D341Med (cell line): ENCODE results near the gene SLC47A1.
"Not testable (repeated sequence)": the region's sequence is repeated elsewhere in the genome, so short reads cannot be mapped to it uniquely, and the experiment has no call there.

Source experiments
- DNase-seq: peaks from one replicate; pipeline ENCODE4 v3.0.0; 2012; ENCODE audit warnings: low spot score

SLC47A1 gene, protein sequence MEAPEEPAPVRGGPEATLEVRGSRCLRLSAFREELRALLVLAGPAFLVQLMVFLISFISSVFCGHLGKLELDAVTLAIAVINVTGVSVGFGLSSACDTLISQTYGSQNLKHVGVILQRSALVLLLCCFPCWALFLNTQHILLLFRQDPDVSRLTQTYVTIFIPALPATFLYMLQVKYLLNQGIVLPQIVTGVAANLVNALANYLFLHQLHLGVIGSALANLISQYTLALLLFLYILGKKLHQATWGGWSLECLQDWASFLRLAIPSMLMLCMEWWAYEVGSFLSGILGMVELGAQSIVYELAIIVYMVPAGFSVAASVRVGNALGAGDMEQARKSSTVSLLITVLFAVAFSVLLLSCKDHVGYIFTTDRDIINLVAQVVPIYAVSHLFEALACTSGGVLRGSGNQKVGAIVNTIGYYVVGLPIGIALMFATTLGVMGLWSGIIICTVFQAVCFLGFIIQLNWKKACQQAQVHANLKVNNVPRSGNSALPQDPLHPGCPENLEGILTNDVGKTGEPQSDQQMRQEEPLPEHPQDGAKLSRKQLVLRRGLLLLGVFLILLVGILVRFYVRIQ

DNA sequence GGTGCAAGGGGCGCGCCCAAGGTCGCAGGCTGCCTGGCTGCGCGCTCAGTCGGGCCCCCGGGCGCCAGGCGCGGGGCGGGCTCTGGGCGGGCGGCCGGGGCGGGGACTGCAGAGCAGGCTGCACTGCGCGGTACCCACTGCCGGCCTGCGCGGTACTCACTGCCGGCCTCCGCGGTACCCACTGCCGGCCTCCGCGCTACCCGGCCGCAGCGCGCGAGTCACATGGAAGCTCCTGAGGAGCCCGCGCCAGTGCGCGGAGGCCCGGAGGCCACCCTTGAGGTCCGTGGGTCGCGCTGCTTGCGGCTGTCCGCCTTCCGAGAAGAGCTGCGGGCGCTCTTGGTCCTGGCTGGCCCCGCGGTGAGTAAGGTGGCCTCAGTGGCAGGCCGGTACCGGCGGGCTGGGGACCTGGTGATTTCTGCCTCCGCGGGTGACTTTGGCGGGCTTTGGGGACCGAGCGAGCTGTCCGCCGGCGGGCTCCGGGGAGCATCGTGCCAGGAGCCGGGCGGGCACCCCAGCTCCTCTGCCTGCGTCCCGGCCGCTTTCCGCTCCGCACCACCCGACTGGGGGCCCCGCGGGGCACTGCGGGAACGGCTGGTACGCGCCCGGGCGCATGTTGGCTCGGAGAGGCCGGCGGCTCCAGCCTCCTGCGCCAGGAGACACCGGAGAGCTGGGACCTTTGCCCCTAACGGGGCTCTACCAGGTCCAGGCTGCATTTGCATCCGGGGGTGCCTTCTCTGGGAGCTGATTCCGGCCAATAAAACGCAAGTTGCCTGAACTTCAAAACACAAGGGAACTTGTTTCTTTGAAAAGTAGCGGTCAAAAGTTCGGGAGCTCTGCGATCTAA, at the start of gene SLC47A1:
Gene SLC47A1 (plus strand): TSS at position 137 of the 844 bp plus-strand sequence. CDS start 86 bp downstream, at position 223.
- DNase-seq, result peak; percentile 49

DNA sequence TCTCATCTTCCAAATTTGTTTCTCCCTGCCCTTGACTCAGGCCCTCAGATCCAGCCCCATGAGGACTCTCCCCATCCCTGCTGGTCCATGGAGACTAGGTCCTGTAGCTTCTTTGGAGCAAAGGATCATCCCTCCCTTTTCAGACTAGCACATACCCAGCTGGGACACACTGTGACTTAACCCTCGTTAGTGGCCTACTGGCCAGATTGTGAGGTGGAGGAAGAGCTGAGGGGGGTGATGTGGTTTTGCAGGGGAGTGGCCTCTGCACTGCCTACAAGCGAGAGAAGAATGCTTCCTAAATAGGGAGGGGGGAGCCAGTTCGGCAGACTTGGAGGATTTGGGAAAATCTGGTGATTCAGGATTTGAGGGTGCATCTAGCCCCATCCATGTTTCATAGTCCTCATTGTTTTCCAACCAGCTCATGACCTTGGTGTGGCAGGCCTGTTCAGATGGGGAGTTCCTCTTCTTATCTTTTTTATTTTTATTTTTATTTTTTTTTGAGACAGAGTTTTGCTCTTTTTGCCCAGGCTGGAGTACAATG, 47.8 kb upstream of the SLC47A1 start:
- DNase-seq, result no peak

DNA sequence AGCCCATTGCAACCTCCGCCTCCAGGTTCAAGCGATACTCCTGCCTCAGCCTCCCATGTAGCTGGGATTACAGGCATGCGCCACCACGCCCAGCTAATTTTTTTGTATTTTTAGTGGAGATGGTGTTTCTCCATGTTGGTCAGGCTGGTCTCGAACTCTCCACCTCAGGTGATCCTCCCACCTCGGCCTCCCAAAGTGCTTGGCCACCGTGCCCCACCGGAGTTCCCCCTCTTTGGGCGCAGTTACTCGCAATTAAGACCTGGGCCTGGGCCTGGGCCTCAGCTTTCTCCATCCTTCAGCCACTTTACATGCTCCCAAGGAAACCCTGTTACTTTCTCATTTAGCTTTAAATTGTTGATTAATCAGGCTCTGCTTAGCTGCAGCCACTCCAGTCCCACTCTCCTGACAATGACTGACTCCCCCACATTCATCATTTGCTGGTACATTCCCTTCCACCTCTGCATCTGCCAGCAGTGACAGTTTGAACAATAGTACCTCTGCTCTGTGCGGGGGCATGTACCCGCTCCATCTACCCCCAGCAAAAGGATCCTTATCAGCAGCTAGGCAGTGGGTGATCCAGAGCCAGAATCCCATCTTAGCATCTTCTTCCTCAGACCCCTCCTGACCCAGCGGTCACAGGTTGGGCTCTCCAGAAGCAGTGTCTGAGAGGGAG, 47.2 kb upstream of the SLC47A1 start:
- DNase-seq, result no peak

DNA sequence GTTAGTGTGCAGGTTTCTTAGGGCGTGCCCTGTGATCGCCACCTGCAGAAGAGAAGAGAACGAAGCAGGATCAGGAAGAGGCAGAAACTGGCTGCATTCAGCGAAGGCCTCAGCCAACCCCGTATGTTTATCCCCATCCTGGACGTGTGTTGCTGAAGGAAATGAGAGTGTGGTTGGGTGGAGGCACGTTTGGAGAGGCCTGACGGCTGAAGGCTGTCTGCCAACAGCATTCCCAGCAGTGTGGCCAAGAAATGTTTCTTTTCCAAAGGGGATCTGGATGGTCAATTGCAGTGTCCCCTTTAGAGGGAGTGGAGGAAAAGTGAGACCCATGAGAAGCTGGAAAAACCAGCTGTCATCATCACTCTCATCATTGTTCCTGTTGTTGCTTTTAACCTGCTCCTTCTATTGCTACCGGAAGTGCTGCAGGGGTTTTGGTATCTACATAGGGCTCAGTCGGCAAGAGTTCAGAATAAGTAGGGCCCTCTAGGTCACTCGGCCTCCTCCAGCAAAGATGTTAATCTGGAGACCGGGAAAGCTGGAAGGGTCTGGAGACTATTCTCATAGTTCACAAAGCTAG, 46.5 kb upstream of the SLC47A1 start:
- no peak for DNase-seq

DNA sequence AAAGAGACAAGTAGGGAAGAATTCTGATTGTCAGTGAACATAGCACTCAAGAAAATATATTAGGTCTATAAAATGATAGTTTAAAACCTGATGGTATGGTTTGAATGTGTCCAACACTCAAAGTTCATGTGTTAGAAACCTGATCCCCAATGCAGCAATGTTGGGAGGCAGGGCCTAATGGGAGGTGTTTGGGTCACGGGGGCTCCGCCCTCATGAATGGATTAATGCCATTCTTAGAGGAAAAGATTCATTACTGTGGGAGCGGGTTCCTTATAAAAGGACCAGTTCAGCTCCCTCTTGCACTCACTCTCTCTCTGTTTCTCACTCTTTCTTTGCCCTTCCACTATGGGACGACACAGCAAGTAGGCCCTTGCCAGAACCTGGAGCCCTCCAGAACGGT, 41.5 kb upstream of the SLC47A1 start:
- DNase-seq, result no peak

DNA sequence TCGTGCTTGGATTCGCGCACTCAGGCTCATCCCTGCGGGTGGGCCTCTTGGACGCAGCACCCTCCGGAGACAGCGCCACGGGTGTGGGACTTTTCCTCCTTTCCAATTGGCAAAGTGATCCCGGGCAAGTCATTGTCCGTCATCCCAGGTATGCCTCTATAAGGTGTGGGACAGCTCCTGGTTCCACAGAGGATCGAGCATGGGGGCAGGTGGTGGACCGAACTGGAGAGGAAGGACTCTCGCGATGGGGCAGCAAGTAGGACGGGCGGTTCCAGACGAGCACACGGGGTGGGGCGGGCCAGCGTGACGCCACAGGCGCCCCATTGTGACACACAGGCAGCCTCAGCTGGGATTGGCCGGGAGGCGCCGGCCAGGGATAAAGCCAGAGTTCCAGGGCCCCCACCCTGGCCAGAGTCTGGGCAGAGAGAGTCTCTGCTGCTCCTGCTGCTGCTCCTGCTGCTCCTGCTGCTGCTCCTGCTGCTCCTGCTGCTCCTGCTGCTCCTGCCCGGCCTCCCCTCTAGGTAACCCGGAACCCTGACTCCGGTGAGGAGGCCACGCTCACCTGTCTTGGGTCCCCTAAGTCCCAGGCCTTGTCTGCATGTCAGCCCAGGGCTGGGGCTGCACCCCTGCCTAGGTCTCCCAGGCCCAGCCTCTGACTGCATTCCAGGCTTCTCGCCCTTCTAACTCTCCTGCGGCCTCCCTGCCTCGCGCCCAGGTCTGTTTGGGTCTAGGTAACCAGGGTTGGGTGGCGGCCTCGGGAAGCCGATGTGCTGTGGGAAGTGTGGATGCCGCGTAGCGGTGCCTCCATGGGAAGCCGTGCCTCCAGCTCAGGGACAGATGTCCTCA, 38.5 kb upstream of the SLC47A1 start:
- no peak for DNase-seq

DNA sequence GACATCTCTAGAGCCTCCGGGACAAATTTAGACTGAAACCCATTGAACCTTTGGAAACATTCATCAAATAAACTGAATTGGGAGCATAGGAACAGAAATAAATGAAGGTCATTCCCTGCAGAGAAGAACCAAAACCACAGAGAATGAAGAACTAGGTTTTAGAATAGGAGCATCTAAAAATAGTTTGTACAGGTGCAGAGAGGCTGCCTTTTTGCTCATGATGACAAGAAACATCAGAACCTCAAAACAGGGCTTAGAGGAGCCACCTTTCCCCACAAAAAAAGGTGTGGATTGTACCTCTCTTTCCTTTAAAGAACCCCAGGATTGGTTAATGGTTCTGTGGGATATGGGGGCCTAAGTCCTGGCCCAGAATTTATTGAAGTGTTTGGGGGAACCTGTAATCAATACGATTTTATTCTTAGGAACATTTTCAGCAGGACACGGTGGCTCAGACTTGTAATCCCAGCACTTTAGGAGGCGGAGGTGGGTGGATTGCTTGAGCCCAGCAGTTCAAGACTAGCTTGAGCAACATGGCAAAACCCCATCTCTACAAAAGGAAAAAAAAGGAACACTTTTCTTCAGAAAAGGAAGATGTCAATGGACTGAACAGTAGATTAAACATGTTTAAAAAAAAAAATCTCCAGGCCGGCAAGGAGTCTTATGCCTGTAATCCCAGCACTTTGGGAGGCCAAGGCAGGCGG, 37.7 kb upstream of the SLC47A1 start:
- DNase-seq, result no peak

DNA sequence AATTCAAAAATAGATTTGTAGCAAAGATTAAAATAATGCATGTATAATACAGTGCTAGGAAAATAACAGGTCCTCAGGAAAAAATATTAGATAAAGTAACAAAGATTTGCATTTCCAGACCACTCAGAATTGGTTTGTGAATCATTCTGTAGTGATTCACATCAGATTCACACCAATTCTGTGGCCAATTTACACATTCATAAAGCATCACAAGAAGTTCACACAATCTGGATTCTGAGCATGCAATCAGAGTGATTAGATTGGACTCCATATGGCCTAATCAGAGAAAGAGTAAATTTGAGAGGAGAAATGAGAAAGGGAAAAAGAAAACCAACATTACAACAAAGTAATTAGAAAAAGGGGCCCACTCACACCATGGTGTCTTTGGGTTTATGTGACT, 36.0 kb upstream of the SLC47A1 start:
- no peak for DNase-seq

DNA sequence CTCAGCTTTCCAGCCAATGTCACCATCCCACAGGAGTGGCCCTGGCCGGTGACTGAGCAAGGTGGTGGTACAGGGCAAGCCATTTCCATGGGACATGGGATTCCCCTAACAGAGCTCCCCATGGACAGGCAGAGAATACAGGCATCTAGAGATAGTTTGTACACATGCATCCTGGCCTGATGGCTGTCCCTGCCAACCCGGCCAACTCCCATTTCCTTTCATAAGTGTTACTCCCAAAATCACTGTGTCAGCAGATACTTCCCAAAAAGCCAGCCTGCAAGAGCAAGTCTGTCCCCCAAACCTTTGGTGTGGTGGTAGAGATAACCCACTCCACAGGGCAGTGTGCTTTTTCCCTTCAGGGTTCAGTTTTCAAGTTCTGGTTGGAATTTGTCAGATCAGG, 32.4 kb upstream of the SLC47A1 start:
- DNase-seq, result no peak

DNA sequence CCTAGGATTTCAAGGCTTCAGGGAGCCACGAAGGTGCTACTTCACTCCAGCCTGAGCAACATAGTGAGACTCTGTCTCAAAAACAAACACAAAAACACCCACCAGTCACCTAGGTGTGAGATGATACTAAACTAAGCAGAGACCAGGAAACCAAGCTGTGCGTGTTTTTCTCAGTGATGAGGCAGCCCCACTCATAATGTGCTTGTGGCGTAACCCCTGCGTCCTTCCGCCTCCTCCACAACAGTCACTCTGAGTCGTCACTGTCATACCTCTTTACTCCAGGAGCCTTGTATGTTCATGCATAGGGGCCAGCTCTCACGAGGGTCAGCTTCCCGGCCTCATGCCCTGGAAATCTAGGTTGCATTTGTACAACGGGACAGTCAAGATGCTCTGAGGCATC, 31.1 kb upstream of the SLC47A1 start:
- no peak for DNase-seq

DNA sequence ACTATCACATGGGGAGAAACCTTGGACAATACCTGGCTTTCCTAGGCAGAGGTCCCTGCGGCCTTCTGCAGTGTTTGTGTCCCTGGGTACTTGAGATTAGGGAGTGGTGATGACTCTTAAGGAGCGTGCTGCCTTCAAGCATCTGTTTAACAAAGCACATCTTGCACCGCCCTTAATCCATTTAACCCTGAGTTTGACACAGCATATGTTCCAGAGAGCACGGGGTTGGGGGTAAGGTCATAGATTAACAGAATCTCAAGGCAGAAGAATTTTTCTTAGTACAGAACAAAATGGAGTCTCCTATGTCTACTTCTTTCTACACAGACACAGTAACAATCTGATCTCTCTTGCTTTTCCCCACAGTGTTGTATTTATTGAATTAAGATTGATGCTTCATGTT, 28.1 kb upstream of the SLC47A1 start:
- DNase-seq, result not testable (repeated sequence)

DNA sequence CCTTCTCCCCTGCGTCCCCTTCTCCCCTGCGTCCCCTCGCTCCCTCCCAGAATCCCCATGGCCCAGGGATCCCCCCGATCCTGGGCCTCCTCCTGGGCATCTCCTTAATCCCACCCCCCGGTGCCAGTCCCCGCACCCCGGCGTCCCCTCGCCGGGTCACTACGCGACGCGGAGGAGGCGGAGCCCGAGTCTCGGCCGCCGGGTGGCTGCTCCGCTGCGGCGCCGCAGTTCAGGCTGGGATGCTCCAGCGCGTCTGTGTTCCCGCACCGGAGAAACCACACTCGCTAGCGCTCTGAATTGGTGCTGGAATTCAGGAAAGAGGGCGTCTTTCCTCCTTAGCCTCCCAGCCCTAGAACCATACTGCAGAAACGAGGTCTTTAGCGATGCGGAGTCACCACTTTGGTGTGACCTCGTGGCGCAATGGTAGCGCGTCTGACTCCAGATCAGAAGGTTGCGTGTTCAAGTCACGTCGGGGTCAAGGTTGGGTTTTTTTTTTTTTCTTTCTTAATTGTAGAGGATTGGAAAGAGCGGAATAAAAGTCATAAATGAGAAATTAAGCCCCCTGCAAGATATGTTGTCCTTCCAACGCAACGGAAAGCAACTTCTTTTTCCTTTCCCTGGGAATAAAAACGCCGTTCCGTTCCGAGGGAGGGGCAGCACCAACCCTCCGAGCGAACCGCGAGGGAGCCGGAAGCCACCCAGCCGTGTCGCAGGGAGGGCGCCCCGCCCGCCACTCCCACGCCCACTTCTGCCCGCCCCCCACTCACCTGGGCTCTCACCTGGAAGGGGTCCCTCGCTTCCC, 25.7 kb upstream of the SLC47A1 start:
- DNase-seq, result peak; percentile 85

DNA sequence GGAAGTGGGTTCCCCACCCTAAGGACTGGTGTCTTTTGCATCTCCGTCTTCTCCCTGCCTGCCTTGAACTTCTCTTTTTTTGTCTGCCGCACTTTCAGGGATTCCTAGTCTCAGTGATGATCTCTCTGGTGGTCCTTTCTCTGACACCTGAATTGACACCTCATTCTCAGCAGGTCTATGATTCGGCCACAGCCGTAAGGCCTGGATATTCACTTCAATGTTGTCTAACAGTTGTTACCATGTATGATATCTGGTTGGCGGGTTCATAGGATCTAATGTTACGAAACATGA, 25.1 kb upstream of the SLC47A1 start:
- DNase-seq, result no peak

DNA sequence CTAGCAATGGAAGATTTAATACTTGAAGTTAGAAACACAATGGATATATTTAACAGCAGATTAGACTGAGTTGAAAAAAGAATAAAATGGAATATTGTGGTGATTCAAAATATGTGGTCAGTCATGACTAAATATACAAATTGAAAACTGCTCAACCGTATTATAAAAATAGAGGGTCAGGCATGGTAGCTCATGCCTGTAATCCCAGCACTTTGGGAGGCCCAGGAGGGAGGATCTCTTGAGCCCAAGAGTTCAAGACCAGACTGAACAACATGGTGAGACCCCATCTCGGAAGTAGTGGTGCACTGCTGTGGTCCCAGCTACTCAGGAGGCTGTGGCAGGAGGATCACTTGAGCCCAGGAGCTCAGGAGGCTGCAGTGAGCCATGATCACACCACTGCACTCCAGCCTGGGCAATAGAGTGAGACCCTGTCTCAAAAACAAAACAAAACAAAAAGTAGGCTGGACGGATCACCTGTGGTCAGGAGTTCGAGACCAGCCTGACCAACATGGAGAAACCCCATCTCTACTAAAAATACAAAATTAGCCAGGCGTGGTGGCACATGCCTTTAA, 24.3 kb upstream of the SLC47A1 start:
- not testable (repeated sequence) for DNase-seq

DNA sequence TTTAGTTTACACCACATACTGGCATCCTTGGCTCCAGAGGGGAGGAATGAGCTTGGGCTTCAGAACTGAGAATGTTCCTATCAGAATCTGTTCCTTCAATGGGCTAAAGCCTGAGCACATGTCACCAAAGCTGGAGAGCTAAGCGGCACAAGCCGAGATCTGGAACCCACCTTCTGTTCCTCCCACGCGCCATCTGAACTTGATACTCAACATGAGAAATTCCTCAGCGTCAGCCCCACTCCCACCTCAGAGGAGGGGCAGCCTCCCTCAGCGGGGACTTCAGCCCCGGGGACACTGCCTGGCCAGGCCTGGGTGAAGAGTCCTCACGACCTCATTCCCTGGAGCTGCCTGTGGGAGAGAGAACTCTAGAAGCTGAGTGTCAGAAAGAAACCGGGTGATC, 22.8 kb upstream of the SLC47A1 start:
- no peak for DNase-seq

DNA sequence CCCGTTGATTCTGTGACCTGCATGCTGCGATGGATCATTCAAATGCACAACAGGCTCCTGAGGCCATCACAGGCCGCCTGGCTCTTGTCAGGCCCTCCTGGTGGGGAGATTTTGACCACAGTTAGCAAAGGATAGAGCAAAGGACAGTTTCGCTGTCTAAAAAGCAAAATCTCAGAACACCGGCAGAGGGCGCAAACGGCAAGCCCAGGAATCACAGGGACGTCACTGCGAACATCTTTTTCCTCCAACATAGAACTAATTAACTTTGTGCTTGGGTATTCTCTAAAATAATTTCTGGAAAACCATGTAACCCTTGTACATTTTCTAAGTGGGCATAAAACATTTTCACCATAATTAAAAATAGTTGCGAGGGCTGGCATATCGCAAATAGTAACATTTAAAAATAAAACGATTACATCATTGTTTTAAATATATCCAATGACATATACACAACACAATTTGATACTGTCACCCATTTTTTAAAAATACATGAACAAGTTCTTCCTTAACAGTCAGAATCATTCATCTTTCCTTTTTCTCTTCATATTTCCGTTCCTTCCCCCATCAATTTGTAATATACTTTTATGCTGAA, 19.7 kb upstream of the SLC47A1 start:
- DNase-seq, result peak; percentile 47

DNA sequence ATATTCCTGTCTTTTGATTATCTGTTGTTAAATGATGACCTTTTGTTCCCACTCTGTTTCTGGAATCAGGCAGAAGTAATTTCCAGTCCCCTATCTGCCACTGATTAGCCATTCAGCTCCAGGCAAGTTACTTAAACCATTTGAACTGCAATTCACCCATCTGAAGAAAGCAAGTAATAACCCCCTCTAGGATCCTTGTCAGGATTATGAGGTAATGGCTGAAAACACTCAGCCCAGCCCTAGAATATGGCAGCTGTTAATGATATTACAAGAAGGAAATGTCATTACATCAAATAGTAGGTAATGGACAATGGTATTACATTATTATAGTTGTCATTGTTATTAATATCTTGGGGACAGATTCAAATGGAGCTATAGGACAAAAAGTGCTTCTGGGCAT, 16.0 kb upstream of the SLC47A1 start:
- DNase-seq, result no peak

DNA sequence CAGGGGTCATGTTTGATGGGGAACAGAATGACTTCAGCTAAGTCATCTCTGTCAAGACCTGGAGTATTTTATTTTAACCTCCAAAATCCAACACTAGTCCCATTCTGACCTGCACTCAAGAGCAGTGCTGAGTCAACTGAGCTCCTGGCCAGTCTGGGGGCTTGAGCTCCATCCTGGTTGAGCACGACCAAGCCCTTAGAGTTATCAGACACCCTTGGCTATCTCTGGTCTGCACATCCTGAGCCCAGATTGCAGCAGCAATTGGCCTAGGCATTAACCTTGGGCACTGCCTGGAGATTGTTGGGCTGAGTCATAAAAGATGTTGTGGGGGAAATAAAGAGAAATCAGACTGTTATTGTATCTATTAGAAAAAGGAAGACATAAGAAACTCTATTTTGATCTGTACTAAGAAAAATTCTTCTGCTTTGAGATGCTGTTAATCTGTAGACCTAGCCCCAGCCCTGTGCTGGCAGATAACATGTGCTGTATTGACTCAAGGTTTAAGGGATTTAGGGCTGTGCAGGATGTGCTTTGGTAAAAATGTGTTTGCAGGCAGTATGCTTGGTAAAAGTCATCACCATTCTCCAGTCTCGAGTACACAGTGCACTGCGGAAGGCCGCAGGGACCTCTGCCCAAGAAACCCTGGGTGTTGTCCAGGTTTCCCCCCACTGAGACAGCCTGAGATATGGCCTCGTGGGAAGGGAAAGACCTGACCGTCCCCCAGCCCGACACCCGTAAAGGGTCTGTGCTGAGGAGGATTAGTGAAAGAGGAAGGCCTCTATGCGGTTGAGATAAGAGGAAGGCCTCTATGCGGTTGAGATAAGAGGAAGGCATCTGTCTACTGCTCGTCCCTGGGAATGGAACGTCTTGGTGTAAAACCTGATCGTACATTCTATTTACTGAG, 14.0 kb upstream of the SLC47A1 start:
- not testable (repeated sequence) for DNase-seq
